CD4-positive, alpha-beta T cell (primary cell): ENCODE results near the gene TRIML1. TPM values are rescaled to one million over a fixed set of nuclear protein-coding genes. Genes with fewer than 3 reads are reported as not detected.

Experiments used
- ATAC-seq: fragments of 200-7000 bp; cut with Tn5 transposase; one replicate; pipeline ENCODE4 v1.10.0; 2022; ENCODE audit warnings: mild to moderate bottlenecking; ENCODE audit not compliant: poor library complexity
- CTCF ChIA-PET: fragments of 350-600 bp; sonication (Branson Sonifier 250); formaldehyde crosslinking; loops from one replicate; lab custom pipeline; 2021; ENCODE audit warnings: antibody characterized with exemption, inconsistent platforms; lab: Charles Lee
- POLR2A ChIA-PET: fragments of 350-600 bp; sonication (Branson Sonifier 250); formaldehyde crosslinking; loops from one replicate; lab custom pipeline; 2021; ENCODE audit warnings: antibody characterized with exemption, inconsistent platforms; lab: Charles Lee
- DNase-seq, 14 experiments: peaks; one replicate each; pipeline ENCODE4 v3.0.0-alpha.2; 2013 to 2020; ENCODE audit warnings: mixed read lengths in 2 of 14
- H3K27ac ChIP-seq, 2 donors: one replicate each; pipeline versions ENCODE4 v1.5.1 to v1.7.0; 2013; ENCODE audit warnings: low read length in 2 of 2, low read depth in 1 of 2, mild to moderate bottlenecking in 1 of 2
- H3K27me3 ChIP-seq, 2 experiments: 1 replicate in 1 of 2; 2 replicates in 1 of 2; pipeline versions ENCODE4 v1.6.1 to v1.7.0; 2013; ENCODE audit warnings: low read length in 2 of 2, control low read depth in 1 of 2, mild to moderate bottlenecking in 1 of 2, moderate library complexity in 1 of 2; ENCODE audit not compliant: insufficient read depth in 2 of 2, control insufficient read depth in 1 of 2
- H3K36me3 ChIP-seq: one replicate; pipeline ENCODE4 v1.6.1; 2013; ENCODE audit warnings: low read length, control low read depth; ENCODE audit not compliant: insufficient read depth
- H3K4me1 ChIP-seq: one replicate; pipeline ENCODE4 v1.6.1; 2013; ENCODE audit warnings: low read length, control low read depth; ENCODE audit not compliant: insufficient read depth
- H3K4me3 ChIP-seq: one replicate; pipeline ENCODE4 v1.5.1; 2013; ENCODE audit warnings: mild to moderate bottlenecking, low read length, moderate library complexity
- H3K9me3 ChIP-seq, 2 experiments: 1 replicate in 1 of 2; 2 replicates in 1 of 2; pipeline versions ENCODE4 v1.6.1 to v1.7.0; 2013; ENCODE audit warnings: low read length in 2 of 2, mild to moderate bottlenecking in 2 of 2, control low read depth in 1 of 2, moderate library complexity in 1 of 2; ENCODE audit not compliant: control insufficient read depth in 1 of 2, insufficient read depth in 1 of 2
- H3K27ac Mint-ChIP-seq: one replicate; pipeline ENCODE4 v1.8.0; 2020; ENCODE audit warnings: mixed read lengths
- H3K27me3 Mint-ChIP-seq: one replicate; pipeline ENCODE4 v1.8.0; 2021; ENCODE audit warnings: mixed read lengths
- H3K36me3 Mint-ChIP-seq: one replicate; pipeline ENCODE4 v1.8.0; 2021; ENCODE audit warnings: low read depth, mixed read lengths
- H3K4me1 Mint-ChIP-seq: one replicate; pipeline ENCODE4 v1.8.0; 2021; ENCODE audit warnings: low read depth, mixed read lengths
- H3K4me3 Mint-ChIP-seq: one replicate; pipeline ENCODE4 v1.8.0; 2020; ENCODE audit warnings: mild to moderate bottlenecking, mixed read lengths
- H3K9me3 Mint-ChIP-seq: one replicate; pipeline ENCODE4 v1.8.0; 2020; ENCODE audit warnings: mixed read lengths
- intact Hi-C, 2 experiments: fragments of 100-400 bp; cut with DNase I in 1 of 2; cut with micrococcal nuclease in 1 of 2; formaldehyde crosslinking; loops; one replicate each; pipeline versions ENCODE4 v1.15.1 to v1.9.0; 2023 to 2025; cut with DNase I, micrococcal nuclease
- total RNA-seq, 174 experiments: library from RNA in 2 of 174; stranded (reverse) in 2 of 174; gene quantifications; one replicate each; pipeline ENCODE4 v1.2.3 and lab custom pipeline; 2021 to 2026
- TF ChIP-seq, protein P1 (sequence below): fragments of 200-600 bp; IDR thresholded peaks from one replicate; pipeline ENCODE4 v1.8.0; 2022; ENCODE audit warnings: antibody characterized with exemption, mild to moderate bottlenecking

TRIML1 gene
- total RNA-seq, 2 experiments from 2014 or later = not detected

GRCh38 chr4:188196134-188196735, 57.0 kb downstream of the TRIML1 start:
- H3K27me3 ChIP-seq = no peaks in the 10 kb centered on the region
- DNase-seq = no peak
- TF ChIP-seq, protein P1, sequence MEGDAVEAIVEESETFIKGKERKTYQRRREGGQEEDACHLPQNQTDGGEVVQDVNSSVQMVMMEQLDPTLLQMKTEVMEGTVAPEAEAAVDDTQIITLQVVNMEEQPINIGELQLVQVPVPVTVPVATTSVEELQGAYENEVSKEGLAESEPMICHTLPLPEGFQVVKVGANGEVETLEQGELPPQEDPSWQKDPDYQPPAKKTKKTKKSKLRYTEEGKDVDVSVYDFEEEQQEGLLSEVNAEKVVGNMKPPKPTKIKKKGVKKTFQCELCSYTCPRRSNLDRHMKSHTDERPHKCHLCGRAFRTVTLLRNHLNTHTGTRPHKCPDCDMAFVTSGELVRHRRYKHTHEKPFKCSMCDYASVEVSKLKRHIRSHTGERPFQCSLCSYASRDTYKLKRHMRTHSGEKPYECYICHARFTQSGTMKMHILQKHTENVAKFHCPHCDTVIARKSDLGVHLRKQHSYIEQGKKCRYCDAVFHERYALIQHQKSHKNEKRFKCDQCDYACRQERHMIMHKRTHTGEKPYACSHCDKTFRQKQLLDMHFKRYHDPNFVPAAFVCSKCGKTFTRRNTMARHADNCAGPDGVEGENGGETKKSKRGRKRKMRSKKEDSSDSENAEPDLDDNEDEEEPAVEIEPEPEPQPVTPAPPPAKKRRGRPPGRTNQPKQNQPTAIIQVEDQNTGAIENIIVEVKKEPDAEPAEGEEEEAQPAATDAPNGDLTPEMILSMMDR = no peak
- Mint-ChIP-seq H3K9me3 (peaks cover 12% of the 10 kb centered on the region), H3K27ac (no peak overlapping the region), H3K4me1 (no peaks in the 10 kb centered on the region), H3K4me3 (no peak overlapping the region), H3K36me3 (no peaks in the 10 kb centered on the region), H3K27me3 (no peaks in the 10 kb centered on the region)
- intact Hi-C loops = no loop called here
- no peak for ATAC-seq
- peaks cover 0 to 28% of the 10 kb centered on the region in 2 experiments for H3K9me3 ChIP-seq
- POLR2A ChIA-PET = no interaction called here
- CTCF ChIA-PET = no interaction called here
- H3K4me3 ChIP-seq = no peak overlapping the region
- no peak overlapping the region for H3K27ac ChIP-seq
- H3K4me1 ChIP-seq = no peaks in the 10 kb centered on the region
- no peaks in the 10 kb centered on the region for H3K36me3 ChIP-seq

Other genes starting within 250 kb of the TRIML1 start
- gene ZFP42, start 143.7 kb upstream of the TRIML1 start, total RNA-seq = not detected
- not detected for gene TRIML2, start 29.8 kb upstream of the TRIML1 start, total RNA-seq